Sigmoid colon (tissue), 4 donors: Measurements from ENCODE around the gene SPTBN4.

Source experiments
- CTCF ChIP-seq, 4 experiments: fragments of 450-650 bp in 3 of 4; fragments of 200-600 bp in 1 of 4; IDR thresholded peaks; one replicate each; pipeline ENCODE4 v1.5.1; 2016 to 2019; ENCODE audit warnings: antibody characterized with exemption in 4 of 4, mild to moderate bottlenecking in 3 of 4, moderate library complexity in 2 of 4
- EP300 ChIP-seq, 4 donors: sonication (generic); formaldehyde crosslinking; IDR thresholded peaks; one replicate each; pipeline ENCODE4 v1.6.1; 2017; ENCODE audit warnings: antibody characterized with exemption in 4 of 4
- POLR2A ChIP-seq, 2 donors: fragments of 450-650 bp; IDR thresholded peaks; one replicate each; pipeline ENCODE4 v1.6.1; 2016; ENCODE audit warnings: antibody characterized with exemption in 2 of 2, mild to moderate bottlenecking in 2 of 2, moderate library complexity in 2 of 2
- POLR2AphosphoS5 ChIP-seq, 4 donors: sonication (generic); formaldehyde crosslinking; IDR thresholded peaks; one replicate each; pipeline ENCODE4 v1.6.1; 2017; ENCODE audit warnings: antibody characterized with exemption in 4 of 4

- no peak for TF ChIP-seq POLR2A (IDR thresholded peaks at IDR 0.05)
- TF ChIP-seq EP300 (IDR thresholded peaks at IDR 0.05) = no peak
- TF ChIP-seq CTCF (IDR thresholded peaks at IDR 0.05) = no peak
- no peak for TF ChIP-seq POLR2AphosphoS5 (IDR thresholded peaks at IDR 0.05)
Measured at GRCh38 chr19:40466219-40466984, 399 bp upstream of the SPTBN4 start.
